Liver (tissue), 9 donors: ENCODE results near the gene SCN8A. TPM values are rescaled to one million over a fixed set of nuclear protein-coding genes. Genes with fewer than 3 reads are reported as not detected.

ENCODE experiments used
- DNase-seq: peaks from one replicate; pipeline ENCODE4 v3.0.0-alpha.2; 2017; ENCODE audit warnings: low spot score
- H3K27ac ChIP-seq, 2 donors: one replicate each; pipeline ENCODE4 v1.7.0; 2013; ENCODE audit warnings: inconsistent platforms in 2 of 2, low read length in 2 of 2, control low read depth in 1 of 2, low read depth in 1 of 2, mild to moderate bottlenecking in 1 of 2
- H3K27me3 ChIP-seq, 4 donors: one replicate each; pipeline versions ENCODE4 v1.6.1 to v1.7.0; 2013; ENCODE audit warnings: low read length in 3 of 4, inconsistent platforms in 1 of 4, mild to moderate bottlenecking in 1 of 4, moderate library complexity in 1 of 4; ENCODE audit not compliant: control insufficient read depth in 4 of 4, insufficient read depth in 4 of 4
- H3K36me3 ChIP-seq, 4 donors: one replicate each; pipeline versions ENCODE4 v1.6.1 to v1.7.0; 2013; ENCODE audit warnings: low read length in 3 of 4, mild to moderate bottlenecking in 3 of 4, low read depth in 1 of 4, moderate library complexity in 1 of 4; ENCODE audit not compliant: control insufficient read depth in 4 of 4, insufficient read depth in 3 of 4
- H3K4me1 ChIP-seq, 4 donors: one replicate each; pipeline versions ENCODE4 v1.6.1 to v1.7.0; 2013; ENCODE audit warnings: low read length in 3 of 4, mild to moderate bottlenecking in 3 of 4, moderate library complexity in 1 of 4; ENCODE audit not compliant: control insufficient read depth in 4 of 4, insufficient read depth in 4 of 4
- H3K4me3 ChIP-seq, 3 donors: one replicate each; pipeline versions ENCODE4 v1.6.1 to v1.7.0; 2013; ENCODE audit warnings: low read length in 3 of 3, control low read depth in 1 of 3, low read depth in 1 of 3, mild to moderate bottlenecking in 1 of 3
- H3K9ac ChIP-seq, 2 donors: one replicate each; pipeline ENCODE4 v1.7.0; 2013; ENCODE audit warnings: low read length in 2 of 2, mild to moderate bottlenecking in 2 of 2, moderate library complexity in 2 of 2, control low read depth in 1 of 2, low read depth in 1 of 2
- H3K9me3 ChIP-seq, 4 donors: one replicate each; pipeline versions ENCODE4 v1.6.1 to v1.7.0; 2013; ENCODE audit warnings: low read length in 3 of 4; ENCODE audit not compliant: control insufficient read depth in 4 of 4
- FOXA1 ChIP-seq: IDR thresholded peaks from 2 replicates; pipeline ENCODE4 v1.6.1; 2016; ENCODE audit warnings: antibody characterized with exemption
- FOXA2 ChIP-seq: IDR thresholded peaks from 2 replicates; pipeline ENCODE4 v1.6.1; 2016; ENCODE audit warnings: antibody characterized with exemption
- GABPA ChIP-seq, 2 donors: IDR thresholded peaks in 1 of 2; conservative IDR thresholded peaks in 1 of 2; 2 replicates each; pipeline ENCODE4 v1.6.1; 2016; ENCODE audit warnings: antibody characterized with exemption in 2 of 2, mild to moderate bottlenecking in 1 of 2, moderate library complexity in 1 of 2
- HNF4A ChIP-seq, 2 donors: conservative IDR thresholded peaks; 2 replicates each; pipeline ENCODE4 v1.6.1; 2016; ENCODE audit warnings: antibody characterized with exemption in 2 of 2, mild to moderate bottlenecking in 2 of 2
- HNF4G ChIP-seq: IDR thresholded peaks from 2 replicates; pipeline ENCODE4 v1.6.1; 2016; ENCODE audit warnings: antibody characterized with exemption
- JUND ChIP-seq, 2 donors: IDR thresholded peaks; 2 replicates each; pipeline ENCODE4 v1.6.1; 2016; ENCODE audit warnings: antibody characterized with exemption in 2 of 2
- NR2F2 ChIP-seq: IDR thresholded peaks from 2 replicates; pipeline ENCODE4 v1.6.1; 2016; ENCODE audit warnings: antibody characterized with exemption
- RAD21 ChIP-seq, 2 donors: IDR thresholded peaks; 2 replicates each; pipeline ENCODE4 v1.6.1; 2016; ENCODE audit warnings: antibody characterized with exemption in 2 of 2, mild to moderate bottlenecking in 2 of 2
- RXRA ChIP-seq, 2 donors: IDR thresholded peaks; 2 replicates each; pipeline ENCODE4 v1.6.1; 2017 to 2018; ENCODE audit warnings: antibody characterized with exemption in 2 of 2, mild to moderate bottlenecking in 1 of 2
- TAF1 ChIP-seq: conservative IDR thresholded peaks from 2 replicates; pipeline ENCODE4 v1.6.1; 2016; ENCODE audit warnings: antibody characterized with exemption, mild to moderate bottlenecking
- YY1 ChIP-seq: IDR thresholded peaks from 2 replicates; pipeline ENCODE4 v1.6.1; 2016; ENCODE audit warnings: antibody characterized with exemption, mild to moderate bottlenecking
- WGBS: extraction: QIAGEN DNeasy Blood & Tissue Kit; methylation state at CpG from one replicate; pipeline ENCODE4 v1.1.7; 2013; 5-methylcytosine and 5-hydroxymethylcytosine counted together
- polyA plus RNA-seq, 2 donors: library from polyadenylated mRNA; stranded (reverse) in 1 of 2; unstranded in 1 of 2; fragments of 200-250 nt in 1 of 2; fragments of >200 nt in 1 of 2; fragmentation: Nextera tagmentation in 1 of 2; extraction: Ambion mirVana in 1 of 2; gene quantifications; one replicate each; pipeline versions ENCODE4 v1.2.1 to v1.2.3, GENCODE V29; 2013 to 2015
- total RNA-seq, 2 donors: library from RNA; depleted of rRNA; stranded (reverse); fragments of >200 nt; gene quantifications; one replicate each; pipeline ENCODE4 v1.2.3, GENCODE V29; 2014
- TF ChIP-seq, protein P1 (sequence below): IDR thresholded peaks from 2 replicates; pipeline ENCODE4 v1.6.1; 2016; ENCODE audit warnings: antibody characterized with exemption
- TF ChIP-seq, protein P2 (sequence below): IDR thresholded peaks from 2 replicates; pipeline ENCODE4 v1.6.1; 2016; ENCODE audit warnings: antibody characterized with exemption
- TF ChIP-seq, protein P3 (sequence below): fragments of 150-350 bp; IDR thresholded peaks from 2 replicates; pipeline ENCODE4 v1.5.1; 2017; ENCODE audit warnings: improper control_type of control experiment, low read depth, low read length; ENCODE audit not compliant: missing input control
- TF ChIP-seq, protein P4 (sequence below): IDR thresholded peaks from 2 replicates; pipeline ENCODE4 v1.6.1; 2016; ENCODE audit warnings: antibody characterized with exemption, mild to moderate bottlenecking
- donor health status: healthy.
- donor health status: healthy.
- donor health status: healthy.
- donor health status: healthy.
- donor health status: healthy.

The SCN8A gene
- total and polyA plus RNA-seq, 4 donors, result 0.84 to 12.7 (median 3.8) TPM

DNA sequence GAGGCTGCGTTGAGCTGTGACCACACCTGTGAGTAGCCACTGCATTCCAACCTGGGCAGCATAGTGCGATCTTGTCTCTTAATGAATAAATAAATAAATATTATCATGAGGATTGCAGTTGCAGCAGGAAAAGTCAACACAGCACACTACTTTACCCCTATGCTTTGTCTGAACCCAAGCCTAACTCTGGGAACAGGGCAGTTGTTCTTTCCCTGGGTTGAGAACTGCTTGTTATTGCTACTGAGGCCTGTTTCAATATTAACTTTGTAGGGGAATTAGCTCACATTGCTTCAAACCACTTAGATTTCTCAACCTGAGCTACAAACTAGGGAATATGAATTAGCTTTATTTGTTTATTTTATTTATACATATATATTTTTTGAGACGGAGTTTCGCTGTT, 102.5 kb downstream of the SCN8A start:
- Histone ChIP-seq H3K4me3 (no peak overlapping the region), H3K9ac (no peak overlapping the region), H3K27ac (no peak overlapping the region), H3K4me1 (peaks cover 0 to 1% (median 0%) of the 10 kb centered on the region in 4 donors), H3K9me3 (no peaks in the 10 kb centered on the region), H3K27me3 (no peaks in the 10 kb centered on the region), H3K36me3 (peaks cover 0 to 2% (median 0%) of the 10 kb centered on the region in 4 donors)
- TF ChIP-seq HNF4A (conservative IDR thresholded peaks at IDR 0.05), result peak; percentile 5 to 21
- peak in 1 of 2 donors; percentile 15 for TF ChIP-seq RXRA (IDR thresholded peaks at IDR 0.05)
- TF ChIP-seq JUND (IDR thresholded peaks at IDR 0.05), result no peak
- TF ChIP-seq TAF1, result no peak
- 89% methylated on average over 4 of the region's 4 CpGs for WGBS
- DNase-seq, result no peak

DNA sequence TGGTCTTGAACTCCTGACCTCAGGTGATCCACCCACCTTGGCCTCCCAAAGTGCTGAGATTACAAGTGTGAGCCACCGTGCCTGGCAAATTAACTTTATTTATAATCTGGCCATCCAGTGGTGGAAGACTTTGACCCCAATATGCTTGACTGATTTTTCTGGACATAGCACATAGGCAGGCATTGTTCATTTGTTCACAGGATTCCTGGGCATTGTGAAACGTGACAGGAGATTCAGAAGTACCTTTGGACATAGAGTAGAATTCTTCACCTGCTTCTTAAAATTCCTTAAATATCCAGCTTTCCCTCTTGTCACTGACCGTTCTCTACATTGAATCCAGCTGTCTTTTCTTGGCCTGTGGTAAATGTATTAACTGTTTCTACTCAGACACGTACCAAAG, 103.1 kb downstream of the SCN8A start:
- DNase-seq, result no peak
- Histone ChIP-seq H3K4me1 (peaks cover 0 to 1% (median 0%) of the 10 kb centered on the region in 4 donors), H3K9me3 (no peaks in the 10 kb centered on the region), H3K9ac (no peak overlapping the region), H3K27me3 (no peaks in the 10 kb centered on the region), H3K4me3 (no peak overlapping the region), H3K27ac (no peak overlapping the region), H3K36me3 (peaks cover 0 to 3% (median under 1%) of the 10 kb centered on the region in 4 donors)
- WGBS, result 75% methylated on average over 4 of the region's 4 CpGs
- TF ChIP-seq, protein P1, sequence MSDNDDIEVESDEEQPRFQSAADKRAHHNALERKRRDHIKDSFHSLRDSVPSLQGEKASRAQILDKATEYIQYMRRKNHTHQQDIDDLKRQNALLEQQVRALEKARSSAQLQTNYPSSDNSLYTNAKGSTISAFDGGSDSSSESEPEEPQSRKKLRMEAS, result no peak
- TF ChIP-seq HNF4A (conservative IDR thresholded peaks at IDR 0.05) (peak in 1 of 2 donors; percentile 17), RAD21 (IDR thresholded peaks at IDR 0.05) (no peak)

DNA sequence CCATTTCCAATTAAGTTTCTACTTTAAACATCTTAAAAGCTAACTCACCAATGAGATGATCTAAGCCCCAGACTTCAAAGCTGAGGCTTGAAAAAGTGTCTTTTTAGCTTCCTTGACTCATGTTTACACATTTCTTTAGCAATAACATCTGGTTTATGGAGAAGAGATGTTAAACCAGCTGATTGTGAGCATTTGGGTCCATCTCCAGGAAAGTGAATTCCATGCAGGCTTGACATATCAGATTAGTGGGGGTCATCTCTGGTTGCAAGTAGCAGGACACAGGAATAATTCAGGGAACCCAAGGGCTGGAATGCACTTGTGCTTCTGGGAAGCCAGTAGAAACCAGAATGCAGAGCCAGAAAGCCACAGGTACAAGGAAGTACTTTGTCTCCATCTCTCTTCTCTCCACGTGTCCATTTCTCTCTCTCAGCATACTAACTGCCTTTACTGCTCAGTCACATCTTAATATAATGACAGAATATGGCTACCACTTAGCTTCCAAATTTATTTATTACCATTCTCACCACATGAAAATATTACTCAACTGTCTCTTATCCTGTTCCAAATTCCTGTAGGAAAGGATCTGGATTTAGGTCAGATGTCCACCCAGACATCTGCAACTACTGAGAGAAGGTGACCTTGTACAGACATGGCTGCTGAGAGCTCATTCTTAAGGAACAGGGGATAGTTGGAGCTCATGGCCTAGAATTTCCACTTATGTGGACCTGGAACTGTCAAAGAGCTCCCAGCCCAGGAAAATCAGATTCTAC, 104.4 kb downstream of the SCN8A start:
- Histone ChIP-seq H3K27me3 (no peaks in the 10 kb centered on the region), H3K9me3 (no peaks in the 10 kb centered on the region), H3K27ac (no peak overlapping the region), H3K4me3 (no peak overlapping the region), H3K4me1 (no peaks in the 10 kb centered on the region), H3K36me3 (peaks cover 0 to 3% (median 1%) of the 10 kb centered on the region in 4 donors), H3K9ac (no peak overlapping the region)
- TF ChIP-seq YY1 (no peak), FOXA1 (no peak), NR2F2 (no peak), HNF4G (no peak), GABPA (IDR thresholded peaks at IDR 0.05 in 1 of 2, conservative IDR thresholded peaks at IDR 0.05 in 1 of 2) (no peak), FOXA2 (no peak), TAF1 (no peak), HNF4A (conservative IDR thresholded peaks at IDR 0.05) (no peak)
- TF ChIP-seq, protein P2, sequence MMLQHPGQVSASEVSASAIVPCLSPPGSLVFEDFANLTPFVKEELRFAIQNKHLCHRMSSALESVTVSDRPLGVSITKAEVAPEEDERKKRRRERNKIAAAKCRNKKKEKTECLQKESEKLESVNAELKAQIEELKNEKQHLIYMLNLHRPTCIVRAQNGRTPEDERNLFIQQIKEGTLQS, result no peak
- TF ChIP-seq, protein P3, sequence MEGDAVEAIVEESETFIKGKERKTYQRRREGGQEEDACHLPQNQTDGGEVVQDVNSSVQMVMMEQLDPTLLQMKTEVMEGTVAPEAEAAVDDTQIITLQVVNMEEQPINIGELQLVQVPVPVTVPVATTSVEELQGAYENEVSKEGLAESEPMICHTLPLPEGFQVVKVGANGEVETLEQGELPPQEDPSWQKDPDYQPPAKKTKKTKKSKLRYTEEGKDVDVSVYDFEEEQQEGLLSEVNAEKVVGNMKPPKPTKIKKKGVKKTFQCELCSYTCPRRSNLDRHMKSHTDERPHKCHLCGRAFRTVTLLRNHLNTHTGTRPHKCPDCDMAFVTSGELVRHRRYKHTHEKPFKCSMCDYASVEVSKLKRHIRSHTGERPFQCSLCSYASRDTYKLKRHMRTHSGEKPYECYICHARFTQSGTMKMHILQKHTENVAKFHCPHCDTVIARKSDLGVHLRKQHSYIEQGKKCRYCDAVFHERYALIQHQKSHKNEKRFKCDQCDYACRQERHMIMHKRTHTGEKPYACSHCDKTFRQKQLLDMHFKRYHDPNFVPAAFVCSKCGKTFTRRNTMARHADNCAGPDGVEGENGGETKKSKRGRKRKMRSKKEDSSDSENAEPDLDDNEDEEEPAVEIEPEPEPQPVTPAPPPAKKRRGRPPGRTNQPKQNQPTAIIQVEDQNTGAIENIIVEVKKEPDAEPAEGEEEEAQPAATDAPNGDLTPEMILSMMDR, result no peak
- TF ChIP-seq, protein P4, sequence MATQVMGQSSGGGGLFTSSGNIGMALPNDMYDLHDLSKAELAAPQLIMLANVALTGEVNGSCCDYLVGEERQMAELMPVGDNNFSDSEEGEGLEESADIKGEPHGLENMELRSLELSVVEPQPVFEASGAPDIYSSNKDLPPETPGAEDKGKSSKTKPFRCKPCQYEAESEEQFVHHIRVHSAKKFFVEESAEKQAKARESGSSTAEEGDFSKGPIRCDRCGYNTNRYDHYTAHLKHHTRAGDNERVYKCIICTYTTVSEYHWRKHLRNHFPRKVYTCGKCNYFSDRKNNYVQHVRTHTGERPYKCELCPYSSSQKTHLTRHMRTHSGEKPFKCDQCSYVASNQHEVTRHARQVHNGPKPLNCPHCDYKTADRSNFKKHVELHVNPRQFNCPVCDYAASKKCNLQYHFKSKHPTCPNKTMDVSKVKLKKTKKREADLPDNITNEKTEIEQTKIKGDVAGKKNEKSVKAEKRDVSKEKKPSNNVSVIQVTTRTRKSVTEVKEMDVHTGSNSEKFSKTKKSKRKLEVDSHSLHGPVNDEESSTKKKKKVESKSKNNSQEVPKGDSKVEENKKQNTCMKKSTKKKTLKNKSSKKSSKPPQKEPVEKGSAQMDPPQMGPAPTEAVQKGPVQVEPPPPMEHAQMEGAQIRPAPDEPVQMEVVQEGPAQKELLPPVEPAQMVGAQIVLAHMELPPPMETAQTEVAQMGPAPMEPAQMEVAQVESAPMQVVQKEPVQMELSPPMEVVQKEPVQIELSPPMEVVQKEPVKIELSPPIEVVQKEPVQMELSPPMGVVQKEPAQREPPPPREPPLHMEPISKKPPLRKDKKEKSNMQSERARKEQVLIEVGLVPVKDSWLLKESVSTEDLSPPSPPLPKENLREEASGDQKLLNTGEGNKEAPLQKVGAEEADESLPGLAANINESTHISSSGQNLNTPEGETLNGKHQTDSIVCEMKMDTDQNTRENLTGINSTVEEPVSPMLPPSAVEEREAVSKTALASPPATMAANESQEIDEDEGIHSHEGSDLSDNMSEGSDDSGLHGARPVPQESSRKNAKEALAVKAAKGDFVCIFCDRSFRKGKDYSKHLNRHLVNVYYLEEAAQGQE, result no peak
- TF ChIP-seq, protein P1, result no peak
- DNase-seq, result no peak
- 85% methylated on average over 1 of the region's 1 CpG for WGBS
